Activated naive CD8-positive, alpha-beta T cell treated with anti-CD3 and anti-CD28 coated beads, Interleukin-2, amount 50 U/mL, for 16 hours (primary cell): ENCODE data around the gene EAF1.
"Not testable (repeated sequence)": the region's sequence is repeated elsewhere in the genome, so short reads cannot be mapped to it uniquely, and the experiment has no call there.

ENCODE experiments used
- DNase-seq: peaks from one replicate; pipeline ENCODE4 v3.0.0-alpha.2; 2020; ENCODE audit warnings: low read depth, low spot score

The EAF1 gene

GRCh38 chr3:15405448-15406050, 21.8 kb upstream of the EAF1 start:
- no peak for DNase-seq

- no peak for DNase-seq
Observed at GRCh38 chr3:15409239-15409638, 18.2 kb upstream of the EAF1 start.

GRCh38 chr3:15409774-15410173, 17.6 kb upstream of the EAF1 start:
- DNase-seq: no peak

GRCh38 chr3:15410966-15411365, 16.4 kb upstream of the EAF1 start:
- not testable (repeated sequence) for DNase-seq

- DNase-seq: no peak
Observed at GRCh38 chr3:15420871-15421270, 6.5 kb upstream of the EAF1 start.

GRCh38 chr3:15426579-15427118, 749 bp upstream of the EAF1 start:
- DNase-seq: no peak

- DNase-seq: no peak
Observed at GRCh38 chr3:15427981-15428380, 583 bp downstream of the EAF1 start.

- DNase-seq: no peak
Observed at GRCh38 chr3:15428539-15428938, 1.1 kb downstream of the EAF1 start.

- no peak for DNase-seq
Observed at GRCh38 chr3:15429080-15429479, 1.7 kb downstream of the EAF1 start.

- DNase-seq: no peak
Observed at GRCh38 chr3:15430624-15431023, 3.2 kb downstream of the EAF1 start.

- no peak for DNase-seq
Observed at GRCh38 chr3:15431256-15431837, 3.9 kb downstream of the EAF1 start.

- no peak for DNase-seq
Observed at GRCh38 chr3:15433531-15433930, 6.1 kb downstream of the EAF1 start.

- DNase-seq: no peak
Observed at GRCh38 chr3:15434756-15435155, 7.4 kb downstream of the EAF1 start.

GRCh38 chr3:15436246-15436645, 8.8 kb downstream of the EAF1 start:
- DNase-seq: no peak

GRCh38 chr3:15438983-15439382, 11.6 kb downstream of the EAF1 start:
- DNase-seq: no peak

- DNase-seq: no peak
Observed at GRCh38 chr3:15439476-15439875, 12.1 kb downstream of the EAF1 start.

- no peak for DNase-seq
Observed at GRCh38 chr3:15440891-15441290, 13.5 kb downstream of the EAF1 start.

GRCh38 chr3:15443826-15444524, 16.6 kb downstream of the EAF1 start:
- no peak for DNase-seq

- no peak for DNase-seq
Observed at GRCh38 chr3:15449489-15450224, 22.3 kb downstream of the EAF1 start.

GRCh38 chr3:15450438-15451215, 23.2 kb downstream of the EAF1 start:
- no peak for DNase-seq
